Fibroblast of skin of right biceps (primary cell): Measurements from ENCODE around the gene TMEM8B.

Source experiments
- DNase-seq: peaks from one replicate; pipeline ENCODE4 v3.0.0-alpha.2; 2013

Gene TMEM8B

DNA sequence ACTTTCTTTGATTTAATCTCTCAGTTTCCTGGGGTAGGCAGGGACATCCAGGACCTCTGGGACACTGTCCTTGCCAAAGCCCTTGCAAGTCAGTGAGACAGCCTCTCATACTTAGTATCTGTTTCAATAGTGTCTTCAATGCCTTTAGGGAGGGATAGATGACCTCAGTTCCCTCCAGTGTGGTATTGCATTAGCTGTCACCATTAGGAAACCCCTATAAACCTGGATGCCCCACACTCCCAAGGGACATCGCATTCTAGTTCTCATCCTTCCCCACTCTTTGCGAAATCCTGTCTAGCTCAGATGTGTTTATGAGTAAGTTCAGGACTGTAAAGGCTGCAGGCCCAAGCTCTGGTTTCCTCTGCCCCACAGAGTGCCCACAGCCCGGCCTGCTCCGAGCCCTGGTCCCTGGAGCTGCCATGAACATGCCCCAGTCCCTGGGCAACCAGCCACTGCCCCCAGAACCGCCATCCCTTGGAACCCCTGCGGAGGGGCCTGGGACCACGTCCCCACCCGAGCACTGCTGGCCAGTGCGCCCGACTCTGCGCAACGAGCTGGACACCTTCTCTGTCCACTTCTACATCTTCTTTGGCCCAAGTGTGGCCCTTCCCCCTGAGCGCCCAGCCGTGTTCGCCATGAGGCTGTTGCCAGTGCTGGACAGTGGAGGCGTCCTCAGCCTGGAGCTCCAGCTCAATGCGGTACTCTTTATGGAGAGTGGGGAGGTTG is 13.2 kb downstream of the TMEM8B start:
- DNase-seq: no peak

DNA sequence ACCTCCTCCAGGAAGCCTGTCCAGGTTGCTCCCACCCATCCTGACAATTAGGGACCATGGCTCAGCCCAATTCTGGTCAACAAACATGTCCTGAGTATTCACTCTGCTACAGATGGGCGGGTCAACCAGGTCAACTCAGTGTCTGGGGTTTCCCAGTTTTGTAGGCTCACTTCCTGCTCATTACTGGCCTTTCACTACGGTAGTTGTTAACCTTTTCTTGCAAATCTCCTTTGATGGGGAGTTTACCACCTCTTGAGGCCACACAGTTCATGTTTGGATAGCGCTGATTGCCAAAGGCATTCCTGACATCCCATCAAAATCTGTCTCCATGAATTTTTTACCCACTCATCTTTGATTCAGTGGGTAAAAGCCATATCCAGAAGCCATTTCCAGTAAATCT is 13.8 kb downstream of the TMEM8B start:
- no peak for DNase-seq

DNA sequence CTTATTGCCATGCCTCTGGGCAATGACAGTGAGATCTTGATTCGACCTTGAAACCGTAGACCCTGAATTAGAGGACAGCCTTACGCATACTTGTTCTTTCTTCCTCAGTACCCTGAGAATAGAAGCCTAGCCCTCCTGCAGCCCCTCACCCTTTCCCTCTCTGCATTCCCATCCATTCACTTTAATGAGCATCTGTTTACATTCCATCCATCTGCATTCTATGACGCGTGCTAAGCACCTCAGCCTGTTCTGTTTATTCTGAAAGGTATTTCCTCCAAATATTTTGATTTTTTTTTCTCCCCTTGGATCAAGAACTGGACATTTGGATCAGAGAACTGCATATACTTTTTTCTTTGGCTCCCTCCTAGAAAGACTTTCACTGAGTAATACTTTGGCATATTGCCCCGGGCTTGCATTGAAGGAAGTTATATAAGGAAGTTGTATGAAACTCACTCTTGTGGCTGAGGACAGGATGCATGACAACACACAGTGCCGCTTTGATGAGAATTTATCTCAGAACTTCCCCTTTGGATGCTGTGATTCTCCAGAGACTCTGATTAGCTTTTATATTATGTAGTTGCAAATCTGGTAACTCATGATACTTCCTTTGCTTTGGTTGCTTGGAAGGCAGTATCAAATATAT is 15.7 kb downstream of the TMEM8B start:
- DNase-seq: peak; percentile 94

DNA sequence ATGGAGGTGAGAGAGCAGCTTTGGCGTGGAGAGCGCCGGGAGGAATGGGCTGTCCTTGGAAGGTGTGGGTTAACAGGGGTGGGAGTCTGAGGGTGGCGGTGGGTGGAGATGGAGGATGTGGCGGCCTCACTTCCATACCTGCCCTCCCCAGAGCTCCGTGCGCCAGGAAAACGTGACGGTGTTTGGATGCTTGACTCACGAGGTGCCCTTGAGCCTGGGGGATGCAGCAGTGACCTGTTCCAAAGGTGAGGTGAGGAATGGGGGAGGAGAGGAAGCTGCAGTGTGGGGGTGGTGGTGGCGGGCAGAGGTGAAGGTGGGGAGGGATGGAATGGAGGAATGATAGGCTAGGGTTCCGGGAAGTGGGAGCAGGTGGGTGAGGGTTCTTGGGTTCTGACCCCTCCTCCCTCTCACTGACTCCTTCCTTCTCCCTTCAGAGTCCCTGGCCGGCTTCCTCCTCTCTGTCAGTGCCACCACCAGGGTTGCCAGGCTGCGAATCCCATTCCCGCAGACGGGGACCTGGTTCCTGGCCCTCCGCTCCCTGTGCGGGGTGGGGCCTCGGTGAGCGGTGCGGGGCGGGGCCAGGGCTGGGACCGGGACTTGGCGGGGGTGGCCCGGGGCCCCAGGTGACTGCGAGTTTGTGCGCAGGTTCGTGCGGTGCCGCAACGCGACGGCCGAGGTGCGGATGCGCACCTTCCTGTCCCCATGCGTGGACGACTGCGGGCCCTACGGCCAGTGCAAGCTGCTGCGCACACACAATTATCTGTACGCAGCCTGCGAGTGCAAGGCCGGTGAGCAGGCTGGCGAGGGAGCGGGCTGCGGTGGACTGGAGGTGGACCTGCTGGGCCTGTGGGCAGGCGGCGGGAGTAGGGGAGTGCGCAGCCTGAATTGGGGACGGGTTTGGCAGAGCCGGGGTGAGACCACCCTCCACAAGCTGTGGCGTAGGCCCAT is 17.1 kb downstream of the TMEM8B start:
- no peak for DNase-seq

DNA sequence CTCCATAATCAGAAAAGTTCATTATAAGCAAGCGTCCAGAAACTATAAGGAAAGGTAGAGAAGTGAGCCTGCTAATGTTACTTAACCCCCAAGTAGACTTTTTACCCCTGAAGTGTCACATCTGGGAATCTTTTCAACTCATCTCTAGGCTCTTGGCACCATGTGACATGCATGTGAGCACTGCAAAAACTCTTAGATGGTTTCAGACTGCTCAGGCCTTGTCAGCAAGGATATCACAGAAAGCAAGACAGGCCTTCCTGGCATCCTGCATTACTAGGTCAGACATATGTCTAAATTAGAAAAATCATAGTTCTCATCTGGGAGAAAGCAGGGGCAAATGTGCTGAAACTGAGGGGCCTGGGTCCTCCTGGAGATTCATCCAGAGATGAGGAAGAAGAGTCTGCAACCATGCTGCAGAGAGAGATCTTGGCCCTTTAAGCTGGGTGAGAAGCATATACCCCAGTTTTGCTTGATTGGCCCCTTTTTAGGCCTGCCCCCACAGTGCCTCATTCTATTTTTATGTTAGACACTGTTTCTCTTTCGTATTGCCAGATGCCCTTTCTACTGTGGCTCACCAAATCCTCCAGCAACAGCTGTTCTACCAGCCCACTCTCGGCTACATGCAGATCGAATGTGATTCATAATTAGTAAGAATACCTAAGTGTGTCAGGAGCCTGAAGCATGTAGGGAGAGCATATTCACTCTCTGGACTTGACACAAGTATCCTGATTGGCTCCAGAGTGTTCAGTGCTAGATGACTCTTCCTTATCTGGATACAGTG is 19.0 kb downstream of the TMEM8B start:
- peak; percentile 86 for DNase-seq

DNA sequence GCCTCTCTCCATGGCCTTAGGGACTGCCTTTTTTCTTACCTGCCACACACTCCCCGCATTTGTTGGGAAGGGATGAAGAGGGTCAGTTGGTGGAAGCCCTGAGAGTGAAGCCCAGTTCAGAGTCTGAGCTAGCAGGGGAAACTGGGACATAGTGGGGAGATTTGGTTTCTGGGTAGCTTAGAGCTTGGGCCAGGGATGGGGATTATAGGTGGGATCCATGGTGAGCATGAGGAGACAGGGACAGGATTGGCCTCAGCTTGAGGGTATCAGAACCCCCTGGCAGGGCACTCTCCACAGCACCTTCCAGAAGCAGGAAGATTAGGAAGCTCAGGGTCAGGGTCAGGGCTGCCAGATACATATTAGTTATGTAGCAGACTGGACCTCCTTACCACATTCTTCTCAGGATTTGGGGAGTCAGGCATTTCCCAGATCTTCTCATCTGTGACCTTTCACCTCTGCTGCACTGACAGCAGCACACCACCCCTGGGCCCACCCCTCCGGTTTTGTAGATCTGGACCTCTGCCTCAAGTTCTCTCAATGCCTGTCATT is 23.3 kb downstream of the TMEM8B start:
- DNase-seq: no peak

DNA sequence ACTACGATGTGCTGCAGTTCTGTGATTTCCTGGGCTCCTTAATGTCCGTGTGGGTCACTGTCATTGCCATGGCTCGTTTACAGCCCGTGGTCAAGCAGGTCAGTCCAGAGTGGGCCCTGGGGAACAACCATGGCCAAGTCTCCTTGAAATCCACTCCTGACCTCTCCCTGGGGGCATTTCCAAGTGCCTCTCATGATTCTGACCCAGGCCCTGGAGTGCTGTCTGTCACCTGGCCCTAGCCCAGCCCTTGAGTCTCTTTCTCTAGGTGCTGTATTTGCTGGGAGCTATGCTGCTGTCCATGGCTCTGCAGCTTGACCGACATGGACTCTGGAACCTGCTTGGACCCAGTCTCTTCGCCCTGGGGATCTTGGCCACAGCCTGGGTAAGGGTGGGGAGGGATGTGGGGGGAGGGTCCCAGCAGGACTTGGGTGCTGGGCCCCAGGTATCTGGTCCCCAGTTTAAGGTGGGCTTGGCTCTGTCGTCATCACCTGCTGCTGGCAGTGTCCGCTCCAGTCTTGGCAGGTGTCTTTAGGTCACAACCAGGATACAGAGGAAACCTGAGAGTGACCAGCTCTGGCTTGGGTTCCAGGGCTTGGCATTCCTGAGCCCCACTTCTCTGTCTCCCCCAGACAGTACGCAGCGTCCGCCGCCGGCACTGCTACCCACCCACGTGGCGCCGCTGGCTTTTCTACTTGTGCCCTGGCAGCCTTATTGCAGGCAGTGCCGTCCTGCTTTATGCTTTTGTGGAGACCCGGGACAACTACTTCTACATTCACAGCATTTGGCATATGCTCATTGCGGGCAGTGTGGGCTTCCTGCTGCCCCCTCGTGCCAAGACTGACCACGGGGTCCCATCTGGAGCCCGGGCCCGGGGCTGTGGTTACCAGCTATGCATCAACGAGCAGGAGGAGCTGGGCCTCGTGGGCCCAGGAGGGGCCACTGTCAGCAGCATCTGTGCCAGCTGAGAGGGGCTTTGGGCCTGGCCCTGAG is 24.1 kb downstream of the TMEM8B start:
- DNase-seq: no peak

DNA sequence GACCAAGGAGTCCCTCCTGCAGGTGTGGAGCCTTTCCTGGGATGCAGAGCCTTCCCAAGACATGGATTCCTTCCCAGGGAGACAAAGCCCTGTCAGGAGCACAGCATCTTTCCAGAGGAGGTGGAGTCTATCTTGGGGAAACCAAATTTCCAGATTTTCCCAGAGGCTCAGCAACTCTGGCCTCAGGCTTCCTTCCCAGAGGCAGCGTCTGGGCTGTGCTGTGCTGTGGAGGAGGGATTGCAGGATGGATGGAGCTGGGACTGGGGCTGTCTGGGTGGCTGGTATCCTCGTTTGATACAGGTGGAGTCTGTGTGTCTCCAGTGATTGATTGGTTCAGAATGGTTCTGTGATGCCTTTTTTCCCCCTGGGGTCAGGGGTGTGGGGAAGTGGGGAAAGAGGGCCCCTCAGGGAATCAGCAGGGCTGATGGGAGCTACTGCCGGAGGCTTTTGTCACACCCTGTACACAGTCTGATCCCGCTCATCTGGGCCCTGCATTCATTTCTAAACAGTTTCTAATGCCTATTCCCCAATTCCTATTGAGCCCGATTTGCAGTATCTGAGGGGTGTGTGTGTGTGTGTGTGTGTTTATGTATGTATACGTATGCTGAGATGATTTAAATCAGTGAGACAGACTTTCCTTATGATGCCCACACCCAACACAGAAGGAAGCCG is 25.2 kb downstream of the TMEM8B start:
- DNase-seq: no peak

DNA sequence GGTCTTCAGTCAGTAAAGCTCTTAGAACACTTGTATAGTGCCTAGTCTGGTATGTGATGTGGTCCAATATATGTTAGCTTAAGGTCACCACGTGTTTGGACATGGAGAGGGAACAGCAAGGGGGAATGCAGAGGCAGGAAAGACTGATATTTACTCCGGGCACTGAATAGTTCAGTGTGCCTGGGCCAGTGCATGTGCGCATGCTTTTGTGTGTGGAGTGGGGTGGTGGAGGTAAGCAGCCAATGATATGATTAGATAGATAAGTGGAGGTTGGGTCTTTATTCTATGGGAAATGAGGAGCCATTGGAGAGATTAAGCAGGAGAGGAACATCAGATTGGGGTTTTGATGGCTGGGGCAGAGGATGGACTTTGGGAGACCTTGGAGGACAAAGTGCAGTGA is 27.2 kb downstream of the TMEM8B start:
- no peak for DNase-seq

DNA sequence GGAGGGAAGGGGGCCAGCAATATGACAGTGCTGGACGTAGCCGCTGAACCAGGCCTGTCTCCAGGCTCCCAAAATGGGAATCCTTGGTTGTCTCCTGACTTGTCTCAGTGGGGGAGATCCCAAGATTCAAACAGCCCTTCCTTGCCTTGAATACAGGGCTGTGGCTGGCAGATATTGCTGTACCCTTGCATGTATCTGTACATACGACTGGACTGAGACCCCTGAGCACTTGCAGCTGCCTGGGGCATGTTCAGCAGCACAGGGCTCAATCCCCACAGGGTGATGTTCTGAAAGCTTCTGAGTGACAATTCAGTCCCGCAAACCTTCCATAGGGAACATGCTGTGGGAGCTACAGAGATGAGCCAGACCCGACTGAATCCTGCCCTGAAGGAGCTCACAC is 27.9 kb downstream of the TMEM8B start:
- DNase-seq: no peak

DNA sequence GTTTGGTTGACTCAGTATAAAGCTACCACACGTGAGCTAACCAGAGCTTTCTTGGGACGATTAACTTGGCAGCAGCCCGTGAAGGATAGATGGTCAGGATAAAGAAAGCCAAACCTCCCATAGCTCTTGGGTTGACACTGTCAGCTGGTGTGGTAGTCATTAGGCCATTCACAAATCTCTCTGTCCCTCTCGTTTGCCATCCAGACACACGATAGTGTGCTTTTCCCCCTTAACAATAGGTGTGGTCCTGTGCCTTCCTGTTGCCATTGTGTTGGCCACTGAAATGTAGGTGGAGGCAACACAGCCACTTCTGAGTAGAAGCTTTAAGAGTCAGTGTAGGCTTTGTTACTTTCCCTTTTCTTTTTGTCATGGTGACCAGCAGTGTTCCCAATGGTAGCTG is 29.4 kb downstream of the TMEM8B start:
- DNase-seq: no peak

DNA sequence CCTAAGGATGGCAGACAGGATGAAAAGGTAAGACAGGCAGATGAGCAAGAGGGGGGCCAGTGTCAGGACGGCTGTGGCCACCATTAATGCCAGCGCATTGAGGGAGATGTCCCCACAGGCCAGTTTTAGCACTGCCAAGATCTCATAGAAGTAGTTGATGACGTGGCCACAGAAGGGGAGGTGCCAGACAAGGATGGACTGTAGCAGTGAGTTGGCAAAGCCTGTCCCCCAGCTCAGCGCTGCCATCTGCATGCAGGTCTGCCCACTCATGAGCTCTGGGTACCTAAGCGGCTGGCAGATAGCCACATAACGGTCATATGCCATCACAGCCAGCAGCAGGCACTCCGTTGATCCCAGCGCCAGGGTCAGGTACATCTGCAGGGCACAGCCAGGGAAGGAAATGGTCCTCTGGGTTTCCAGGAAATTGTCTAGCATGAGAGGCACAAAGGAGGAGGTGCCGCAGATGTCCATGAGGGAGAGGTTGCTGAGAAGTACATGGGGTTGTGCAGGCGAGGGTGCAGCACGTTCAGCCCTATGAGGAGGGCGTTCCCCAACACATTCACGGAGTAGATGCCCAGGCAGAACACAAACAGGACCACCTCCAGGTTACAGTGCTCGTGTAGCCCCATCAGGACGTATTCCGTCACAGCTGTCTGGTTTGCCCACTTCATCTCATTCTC is 30.4 kb downstream of the TMEM8B start:
- DNase-seq: peak; percentile 30

DNA sequence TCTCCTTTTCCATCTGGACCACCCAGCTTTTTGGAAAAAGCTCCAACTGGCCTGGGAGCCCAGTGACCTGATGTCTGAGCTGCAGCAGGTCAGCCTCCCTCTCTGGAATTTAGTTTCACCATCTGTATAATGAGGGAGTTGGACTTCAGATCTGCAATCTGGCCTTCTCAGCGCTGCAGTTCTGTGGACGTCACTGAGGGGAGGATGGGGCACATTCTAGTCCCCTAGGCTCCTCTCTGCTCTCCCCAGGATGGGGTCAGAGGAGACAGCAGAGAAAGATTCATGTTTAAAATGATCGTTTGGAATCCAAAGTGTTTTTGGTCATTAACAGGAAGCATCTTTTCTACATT is 30.9 kb downstream of the TMEM8B start:
- no peak for DNase-seq

DNA sequence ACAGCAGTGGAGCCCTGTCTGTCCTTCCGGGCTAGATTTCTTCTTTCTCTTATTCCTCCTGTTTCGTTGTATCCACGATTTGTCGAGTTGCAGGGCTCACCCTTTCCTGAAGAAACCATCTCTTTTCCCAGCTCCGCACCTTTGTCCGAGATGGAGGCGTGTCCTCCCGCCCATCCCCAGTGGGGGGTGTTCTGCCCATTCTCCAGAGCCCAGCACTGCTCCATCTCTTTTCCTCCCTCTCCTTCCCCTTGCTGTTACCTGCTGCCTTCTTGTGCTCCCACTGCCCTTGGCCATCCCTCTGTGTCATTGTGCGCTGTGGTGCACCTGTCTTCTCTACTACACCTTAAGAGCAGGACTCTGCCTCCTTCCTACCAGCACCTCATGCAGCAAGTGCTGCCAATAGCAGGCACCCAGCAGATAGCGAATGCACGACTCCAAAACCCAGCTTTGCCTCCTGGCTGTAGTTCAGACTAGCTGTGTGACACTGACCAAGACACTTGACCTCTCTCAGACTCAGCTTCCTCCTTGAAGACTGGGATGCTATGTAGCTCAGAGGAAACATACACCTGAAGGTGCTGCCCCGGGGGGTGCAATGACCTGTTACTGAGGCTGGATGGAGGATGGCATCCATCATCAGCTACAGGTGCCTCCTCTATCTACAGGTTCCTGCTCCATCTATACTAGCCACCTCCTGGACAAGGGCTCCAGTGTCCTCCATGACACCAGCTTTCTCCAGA is 32.3 kb downstream of the TMEM8B start:
- no peak for DNase-seq

DNA sequence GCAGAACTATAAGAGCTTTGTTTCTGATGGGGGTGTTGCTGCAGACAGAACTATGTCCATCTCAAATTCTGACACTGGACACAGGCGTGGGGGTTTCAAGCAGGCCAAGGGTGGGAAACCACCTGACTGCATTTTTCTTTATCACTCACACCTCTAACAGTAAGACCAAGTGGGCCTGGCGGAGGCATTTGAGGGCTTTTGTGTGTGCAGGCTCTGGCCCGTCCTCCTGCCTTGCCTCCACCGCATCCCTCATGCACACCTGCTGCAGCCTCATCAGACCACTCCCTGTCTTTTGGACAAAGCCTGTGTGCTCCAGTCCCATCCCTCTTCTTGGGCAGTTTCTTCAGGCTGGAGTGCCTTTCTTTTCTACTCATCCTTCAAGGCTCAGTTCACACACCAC is 33.3 kb downstream of the TMEM8B start:
- no peak for DNase-seq

DNA sequence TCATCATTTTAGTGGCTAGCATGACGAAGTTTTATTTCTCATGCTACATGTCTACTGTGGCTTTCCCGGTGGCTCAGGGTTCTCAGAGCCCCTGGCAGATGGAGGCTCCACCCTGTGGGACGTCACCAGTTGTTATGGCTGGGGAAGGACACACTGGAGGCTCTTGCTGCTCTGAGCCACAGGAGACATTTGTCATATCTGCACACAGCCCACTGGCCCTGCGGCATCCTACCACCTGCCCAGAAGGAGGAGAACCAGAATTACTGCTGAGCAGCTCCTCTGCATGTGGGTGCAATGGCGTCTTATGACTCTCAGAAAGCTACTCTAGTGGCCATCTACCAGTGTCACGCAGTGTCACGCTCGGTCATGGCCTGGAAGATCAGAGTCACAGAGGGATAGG is 34.6 kb downstream of the TMEM8B start:
- no peak for DNase-seq

DNA sequence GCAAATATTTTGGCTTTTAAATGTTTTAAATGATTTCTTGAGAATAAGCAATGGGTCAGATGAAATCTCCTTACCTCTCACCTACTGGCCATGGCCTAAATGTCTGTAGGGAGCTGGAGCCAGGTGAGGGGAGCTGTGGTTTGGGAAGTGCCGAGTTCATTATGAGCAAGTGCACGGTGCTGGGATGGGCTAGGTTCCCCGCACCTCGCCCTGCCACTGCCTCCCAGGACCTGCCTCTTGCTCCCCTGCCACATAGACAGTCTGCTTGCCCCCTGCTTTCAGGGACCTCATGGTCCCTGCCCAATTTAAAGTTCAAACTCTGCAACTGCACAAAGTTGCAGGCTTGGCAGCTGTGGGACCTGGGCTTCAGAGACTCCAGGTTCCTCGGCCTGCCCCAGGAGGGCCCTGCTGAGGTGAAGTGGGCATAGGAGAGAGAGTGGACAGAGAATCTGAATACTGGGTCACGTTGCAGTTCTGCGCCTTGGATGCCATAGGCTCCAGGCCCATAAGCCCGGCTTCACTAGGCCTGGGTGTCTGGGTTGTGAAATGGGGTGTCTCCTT is 35.7 kb downstream of the TMEM8B start:
- no peak for DNase-seq

DNA sequence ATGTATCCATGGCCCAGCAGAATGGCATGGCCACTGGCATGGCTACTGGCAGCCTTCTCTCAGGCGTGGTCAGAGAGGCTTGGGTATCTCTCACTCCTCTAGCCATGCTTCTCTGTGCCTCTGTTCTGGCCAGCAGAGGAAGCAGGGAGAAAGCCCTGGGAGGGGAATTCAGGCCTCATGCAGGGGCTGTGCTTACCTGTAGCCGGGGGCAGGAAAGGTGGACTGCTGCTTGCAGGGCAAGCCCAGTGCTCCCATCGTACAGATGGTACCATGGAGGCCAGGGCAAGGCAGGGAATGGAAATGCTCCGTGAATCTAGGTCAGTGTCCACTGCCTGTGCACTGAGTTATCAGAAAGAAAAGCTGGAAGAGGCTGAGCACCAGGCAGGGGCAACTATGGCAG is 38.5 kb downstream of the TMEM8B start:
- DNase-seq: no peak

DNA sequence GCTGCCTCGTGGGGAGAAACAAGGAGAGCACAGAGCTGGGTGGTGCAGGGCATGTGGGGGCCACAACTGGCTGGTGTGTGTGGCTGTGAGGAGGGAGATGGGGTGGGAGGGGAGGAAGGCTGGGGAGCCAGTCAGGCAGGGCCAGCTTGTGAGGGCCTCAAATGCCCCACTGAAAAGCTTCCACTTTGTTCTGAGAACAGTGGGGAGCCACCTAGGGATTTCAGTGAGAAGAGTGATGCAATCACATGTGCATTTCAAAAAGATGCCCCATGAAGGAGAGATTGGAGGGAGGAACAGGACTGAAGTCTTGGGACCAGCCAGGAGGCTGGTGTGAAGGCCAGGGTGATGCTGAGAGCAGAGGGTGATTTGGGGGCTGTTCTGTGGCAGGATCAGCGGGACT is 39.9 kb downstream of the TMEM8B start:
- no peak for DNase-seq
